Right atrium auricular region (tissue), 2 donors: Measurements from ENCODE around the gene USB1. TPM values are rescaled to one million over a fixed set of nuclear protein-coding genes. Genes with fewer than 3 reads are reported as not detected.

ENCODE experiments used
- DNase-seq: peaks from one replicate; pipeline ENCODE4 v3.0.0-alpha.2; 2019; ENCODE audit warnings: low spot score
- H3K27ac ChIP-seq, 2 donors: fragments of 200-600 bp; sonication (generic); 1 replicate in 1 of 2; 2 replicates in 1 of 2; pipeline ENCODE4 v1.5.1; 2016 to 2019
- H3K27me3 ChIP-seq, 2 donors: fragments of 200-600 bp; sonication (generic); one replicate each; pipeline versions ENCODE4 v1.5.1 to v1.6.0; 2017 to 2019
- H3K36me3 ChIP-seq: fragments of 200-600 bp; sonication (generic); one replicate; pipeline ENCODE4 v1.5.1; 2016
- H3K4me1 ChIP-seq, 2 donors: fragments of 200-600 bp; sonication (generic); one replicate each; pipeline versions ENCODE4 v1.5.1 to v1.6.0; 2017 to 2019
- H3K4me3 ChIP-seq, 2 donors: fragments of 200-600 bp; sonication (generic); 1 replicate in 1 of 2; 2 replicates in 1 of 2; pipeline ENCODE4 v1.5.1; 2017 to 2019; ENCODE audit warnings: mild to moderate bottlenecking in 1 of 2, moderate library complexity in 1 of 2
- H3K9me3 ChIP-seq, 2 donors: fragments of 200-600 bp; sonication (generic); one replicate each; pipeline ENCODE4 v1.5.1; 2019
- total RNA-seq, 2 donors: library from RNA; depleted of rRNA; stranded (reverse); fragments of >200 nt; gene quantifications; one replicate each; pipeline ENCODE4 v1.1.0, GENCODE V29; 2016
- TF ChIP-seq, protein P1 (sequence below), 2 donors: fragments of 200-600 bp; sonication (generic); IDR thresholded peaks; one replicate each; pipeline ENCODE4 v1.5.1; 2019; ENCODE audit warnings: antibody characterized with exemption in 2 of 2

The USB1 gene
- total RNA-seq, 2 donors from 2014 or later = 32.2 to 43.2 TPM

DNA sequence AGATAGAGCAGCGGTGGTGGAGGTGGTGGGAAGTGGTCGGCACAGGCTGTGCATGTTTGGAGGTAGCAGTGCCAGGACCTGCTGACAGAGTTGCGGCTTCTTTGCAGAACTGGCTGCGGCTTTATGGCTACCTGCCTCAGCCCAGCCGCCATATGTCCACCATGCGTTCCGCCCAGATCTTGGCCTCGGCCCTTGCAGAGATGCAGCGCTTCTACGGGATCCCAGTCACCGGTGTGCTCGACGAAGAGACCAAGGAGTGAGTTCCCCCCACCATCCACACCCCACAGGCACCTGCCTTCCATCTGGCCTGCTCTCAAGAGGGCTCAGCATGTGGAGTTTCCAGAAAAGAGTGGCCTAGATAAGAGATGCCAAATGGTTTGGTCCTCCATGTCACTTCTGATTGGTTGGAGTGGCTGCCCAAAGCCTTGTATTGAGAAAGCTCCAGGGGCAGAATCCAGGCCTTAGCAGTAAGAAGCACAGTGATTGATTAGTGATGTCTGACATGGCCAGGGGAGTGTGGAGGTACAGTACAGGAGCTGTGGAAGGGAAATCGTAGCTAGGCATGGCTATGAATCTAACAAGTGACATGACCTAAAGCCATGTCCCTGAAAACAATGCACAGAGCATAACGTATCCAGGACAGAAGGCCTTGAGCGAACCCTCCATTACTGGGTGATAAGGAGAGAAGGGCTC is 36.3 kb downstream of the USB1 start:
- Histone ChIP-seq H3K27ac (no peak overlapping the region), H3K36me3 (peaks cover 34% of the 10 kb centered on the region), H3K27me3 (no peaks in the 10 kb centered on the region), H3K4me1 (peaks cover 0 to 41% of the 10 kb centered on the region in 2 donors), H3K9me3 (no peaks in the 10 kb centered on the region), H3K4me3 (no peak overlapping the region)
- no peak for DNase-seq
- TF ChIP-seq, protein P1, sequence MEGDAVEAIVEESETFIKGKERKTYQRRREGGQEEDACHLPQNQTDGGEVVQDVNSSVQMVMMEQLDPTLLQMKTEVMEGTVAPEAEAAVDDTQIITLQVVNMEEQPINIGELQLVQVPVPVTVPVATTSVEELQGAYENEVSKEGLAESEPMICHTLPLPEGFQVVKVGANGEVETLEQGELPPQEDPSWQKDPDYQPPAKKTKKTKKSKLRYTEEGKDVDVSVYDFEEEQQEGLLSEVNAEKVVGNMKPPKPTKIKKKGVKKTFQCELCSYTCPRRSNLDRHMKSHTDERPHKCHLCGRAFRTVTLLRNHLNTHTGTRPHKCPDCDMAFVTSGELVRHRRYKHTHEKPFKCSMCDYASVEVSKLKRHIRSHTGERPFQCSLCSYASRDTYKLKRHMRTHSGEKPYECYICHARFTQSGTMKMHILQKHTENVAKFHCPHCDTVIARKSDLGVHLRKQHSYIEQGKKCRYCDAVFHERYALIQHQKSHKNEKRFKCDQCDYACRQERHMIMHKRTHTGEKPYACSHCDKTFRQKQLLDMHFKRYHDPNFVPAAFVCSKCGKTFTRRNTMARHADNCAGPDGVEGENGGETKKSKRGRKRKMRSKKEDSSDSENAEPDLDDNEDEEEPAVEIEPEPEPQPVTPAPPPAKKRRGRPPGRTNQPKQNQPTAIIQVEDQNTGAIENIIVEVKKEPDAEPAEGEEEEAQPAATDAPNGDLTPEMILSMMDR (IDR thresholded peaks at IDR 0.05) = no peak

DNA sequence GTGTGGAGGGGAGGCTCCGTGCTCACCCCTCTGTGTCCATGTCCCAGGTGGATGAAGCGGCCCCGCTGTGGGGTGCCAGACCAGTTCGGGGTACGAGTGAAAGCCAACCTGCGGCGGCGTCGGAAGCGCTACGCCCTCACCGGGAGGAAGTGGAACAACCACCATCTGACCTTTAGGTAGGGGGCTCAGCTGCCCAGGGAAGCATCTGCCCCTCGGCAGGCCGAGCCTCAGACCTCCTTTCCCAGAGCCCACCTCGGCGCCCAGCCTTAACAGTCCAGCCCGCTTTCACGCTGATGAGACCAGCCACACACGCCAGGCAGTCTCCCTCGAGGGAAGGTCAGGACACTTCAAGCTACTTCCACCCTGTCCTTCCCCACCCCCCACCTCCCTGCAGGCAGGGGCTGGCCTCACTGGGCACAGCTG is 37.0 kb downstream of the USB1 start:
- no peak for DNase-seq
- H3K4me3 ChIP-seq = no peak overlapping the region
- H3K9me3 ChIP-seq = no peaks in the 10 kb centered on the region
- peaks cover 41% of the 10 kb centered on the region for H3K36me3 ChIP-seq
- TF ChIP-seq, protein P1 (IDR thresholded peaks at IDR 0.05) = no peak
- peaks cover 0 to 34% of the 10 kb centered on the region in 2 donors for H3K4me1 ChIP-seq
- no peak overlapping the region for H3K27ac ChIP-seq
- no peaks in the 10 kb centered on the region for H3K27me3 ChIP-seq

DNA sequence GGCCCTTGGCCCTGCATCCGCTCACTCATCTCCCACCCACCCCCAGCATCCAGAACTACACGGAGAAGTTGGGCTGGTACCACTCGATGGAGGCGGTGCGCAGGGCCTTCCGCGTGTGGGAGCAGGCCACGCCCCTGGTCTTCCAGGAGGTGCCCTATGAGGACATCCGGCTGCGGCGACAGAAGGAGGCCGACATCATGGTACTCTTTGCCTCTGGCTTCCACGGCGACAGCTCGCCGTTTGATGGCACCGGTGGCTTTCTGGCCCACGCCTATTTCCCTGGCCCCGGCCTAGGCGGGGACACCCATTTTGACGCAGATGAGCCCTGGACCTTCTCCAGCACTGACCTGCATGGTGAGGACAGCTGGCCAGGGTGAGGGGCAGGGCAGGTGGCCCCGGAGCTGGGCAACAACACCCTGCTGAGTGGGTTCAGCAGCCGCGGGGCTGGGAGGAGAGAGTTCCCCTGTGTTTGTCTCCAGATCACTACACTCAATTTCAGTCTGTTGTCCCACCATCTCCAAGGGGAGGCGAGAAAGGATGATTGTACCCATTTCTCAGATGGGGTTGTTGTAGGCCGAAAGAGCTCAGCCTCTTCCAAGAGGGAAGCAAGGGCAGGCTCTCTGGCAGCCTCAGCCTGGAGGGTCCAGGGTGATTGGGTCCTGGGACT is 38.8 kb downstream of the USB1 start:
- Histone ChIP-seq H3K27ac (no peak overlapping the region), H3K27me3 (no peaks in the 10 kb centered on the region), H3K4me3 (no peak overlapping the region), H3K4me1 (peaks cover 0 to 17% of the 10 kb centered on the region in 2 donors), H3K36me3 (peaks cover 48% of the 10 kb centered on the region), H3K9me3 (no peaks in the 10 kb centered on the region)
- TF ChIP-seq, protein P1 (IDR thresholded peaks at IDR 0.05) = no peak
- DNase-seq = no peak

DNA sequence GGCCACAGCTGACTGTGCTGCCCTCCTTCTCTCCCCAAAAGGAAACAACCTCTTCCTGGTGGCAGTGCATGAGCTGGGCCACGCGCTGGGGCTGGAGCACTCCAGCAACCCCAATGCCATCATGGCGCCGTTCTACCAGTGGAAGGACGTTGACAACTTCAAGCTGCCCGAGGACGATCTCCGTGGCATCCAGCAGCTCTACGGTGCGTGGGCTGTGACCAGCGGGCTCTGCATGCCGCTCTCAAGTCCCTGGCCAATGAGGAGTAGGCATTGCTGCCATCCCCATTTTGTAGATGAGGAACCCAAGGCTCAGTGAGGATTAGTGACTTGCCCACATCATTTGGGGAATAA is 39.3 kb downstream of the USB1 start:
- no peak for DNase-seq
- peaks cover 0 to 11% of the 10 kb centered on the region in 2 donors for H3K4me1 ChIP-seq
- TF ChIP-seq, protein P1 (IDR thresholded peaks at IDR 0.05) = no peak
- peaks cover 48% of the 10 kb centered on the region for H3K36me3 ChIP-seq
- H3K4me3 ChIP-seq = no peak overlapping the region
- H3K27ac ChIP-seq = no peak overlapping the region
- H3K27me3 ChIP-seq = no peaks in the 10 kb centered on the region
- H3K9me3 ChIP-seq = no peaks in the 10 kb centered on the region

DNA sequence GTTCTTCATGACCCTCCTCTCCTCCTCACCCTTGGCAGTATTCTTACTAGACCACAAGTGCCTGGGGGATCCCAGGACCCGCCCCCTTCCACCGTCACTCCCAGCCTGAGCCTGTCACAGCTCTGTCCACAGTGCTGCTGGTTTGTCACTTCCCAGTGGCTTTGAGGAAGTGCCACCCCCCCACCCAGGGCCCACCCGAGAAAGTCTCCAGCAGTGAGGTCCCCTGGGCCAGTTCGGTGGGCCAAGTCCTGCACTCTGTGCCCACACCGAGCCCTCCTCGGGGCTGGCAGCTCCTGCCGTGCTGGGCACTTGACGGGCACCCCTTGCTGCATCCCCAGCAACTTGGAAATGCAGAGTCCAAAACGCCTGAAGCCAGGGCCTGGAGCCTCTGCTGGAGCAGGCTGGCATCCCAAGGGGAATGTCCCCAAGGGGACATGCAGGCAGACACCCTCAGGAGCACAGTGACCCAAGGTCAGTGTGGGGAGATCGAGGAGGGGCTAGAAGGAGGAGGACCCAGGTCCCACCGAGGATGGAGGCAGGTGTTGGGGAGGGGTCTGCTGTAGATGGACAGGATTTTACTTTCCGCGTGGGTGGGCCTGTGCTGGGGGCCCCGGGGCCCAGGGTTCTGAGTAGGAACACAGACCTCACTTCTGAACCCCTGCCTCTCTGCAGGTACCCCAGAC is 39.9 kb downstream of the USB1 start:
- Histone ChIP-seq H3K9me3 (no peaks in the 10 kb centered on the region), H3K4me1 (peaks cover 0 to 7% of the 10 kb centered on the region in 2 donors), H3K36me3 (peaks cover 48% of the 10 kb centered on the region), H3K27ac (no peak overlapping the region), H3K27me3 (no peaks in the 10 kb centered on the region), H3K4me3 (no peak overlapping the region)
- TF ChIP-seq, protein P1 (IDR thresholded peaks at IDR 0.05) = no peak
- DNase-seq = no peak
